NB4 (cell line): ENCODE data around the gene ATF7IP2.

Experiments
- DNase-seq: peaks from one replicate; pipeline ENCODE4 v3.0.0; 2010; ENCODE audit warnings: low read depth
- H3K4me3 ChIP-seq: one replicate; pipeline ENCODE4 v1.5.1; 2011; ENCODE audit warnings: mild to moderate bottlenecking, low read depth, low read length, moderate library complexity
- MYC ChIP-seq: IDR thresholded peaks from 2 replicates; pipeline ENCODE4 v1.6.1; 2011; ENCODE audit warnings: low read depth, low read length
- POLR2A ChIP-seq: IDR thresholded peaks from 2 replicates; pipeline ENCODE4 v1.6.1; 2011; ENCODE audit warnings: mild to moderate bottlenecking; ENCODE audit not compliant: insufficient read length; ENCODE audit errors: extremely low read depth
- TF ChIP-seq, protein P1 (sequence below): IDR thresholded peaks from 2 replicates; pipeline ENCODE4 v1.6.1; 2011; ENCODE audit warnings: low read depth, low read length
- TF ChIP-seq, protein P2 (sequence below): IDR thresholded peaks from one replicate; pipeline ENCODE4 v1.5.1; 2012; ENCODE audit warnings: low read depth, low read length

Gene ATF7IP2

DNA sequence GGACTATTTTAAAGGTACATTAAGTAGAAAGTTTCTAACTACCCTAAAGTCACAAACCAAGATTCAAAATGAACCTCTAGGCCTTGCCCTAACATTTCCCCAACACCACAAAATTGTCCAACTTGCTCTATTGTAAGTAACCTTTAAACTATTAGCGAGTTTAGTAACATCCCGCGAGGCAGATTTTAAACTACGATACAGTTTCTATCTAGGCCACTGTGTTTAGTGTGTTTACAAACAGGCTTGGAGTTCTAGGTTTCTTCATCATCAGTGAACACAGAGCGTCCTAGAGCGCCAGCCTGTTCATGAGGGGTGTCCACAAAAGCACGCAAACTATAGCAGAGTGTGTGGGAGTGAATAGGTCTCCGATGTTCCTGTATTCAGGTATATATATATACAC lies 142.8 kb downstream of the ATF7IP2 start:
- H3K4me3 ChIP-seq = no peak overlapping the region
- DNase-seq = no peak
- TF ChIP-seq, protein P1, sequence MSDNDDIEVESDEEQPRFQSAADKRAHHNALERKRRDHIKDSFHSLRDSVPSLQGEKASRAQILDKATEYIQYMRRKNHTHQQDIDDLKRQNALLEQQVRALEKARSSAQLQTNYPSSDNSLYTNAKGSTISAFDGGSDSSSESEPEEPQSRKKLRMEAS = no peak
- TF ChIP-seq, protein P2, sequence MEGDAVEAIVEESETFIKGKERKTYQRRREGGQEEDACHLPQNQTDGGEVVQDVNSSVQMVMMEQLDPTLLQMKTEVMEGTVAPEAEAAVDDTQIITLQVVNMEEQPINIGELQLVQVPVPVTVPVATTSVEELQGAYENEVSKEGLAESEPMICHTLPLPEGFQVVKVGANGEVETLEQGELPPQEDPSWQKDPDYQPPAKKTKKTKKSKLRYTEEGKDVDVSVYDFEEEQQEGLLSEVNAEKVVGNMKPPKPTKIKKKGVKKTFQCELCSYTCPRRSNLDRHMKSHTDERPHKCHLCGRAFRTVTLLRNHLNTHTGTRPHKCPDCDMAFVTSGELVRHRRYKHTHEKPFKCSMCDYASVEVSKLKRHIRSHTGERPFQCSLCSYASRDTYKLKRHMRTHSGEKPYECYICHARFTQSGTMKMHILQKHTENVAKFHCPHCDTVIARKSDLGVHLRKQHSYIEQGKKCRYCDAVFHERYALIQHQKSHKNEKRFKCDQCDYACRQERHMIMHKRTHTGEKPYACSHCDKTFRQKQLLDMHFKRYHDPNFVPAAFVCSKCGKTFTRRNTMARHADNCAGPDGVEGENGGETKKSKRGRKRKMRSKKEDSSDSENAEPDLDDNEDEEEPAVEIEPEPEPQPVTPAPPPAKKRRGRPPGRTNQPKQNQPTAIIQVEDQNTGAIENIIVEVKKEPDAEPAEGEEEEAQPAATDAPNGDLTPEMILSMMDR = no peak
- TF ChIP-seq POLR2A (no peak), MYC (no peak)

- TF ChIP-seq POLR2A (no peak), MYC (no peak)
- TF ChIP-seq, protein P1 = no peak
- TF ChIP-seq, protein P2 = no peak
- no peak for DNase-seq
- H3K4me3 ChIP-seq = no peak overlapping the region
These were observed 144.2 kb downstream of the ATF7IP2 start for GRCh38 chr16:10529895-10530669.

DNA sequence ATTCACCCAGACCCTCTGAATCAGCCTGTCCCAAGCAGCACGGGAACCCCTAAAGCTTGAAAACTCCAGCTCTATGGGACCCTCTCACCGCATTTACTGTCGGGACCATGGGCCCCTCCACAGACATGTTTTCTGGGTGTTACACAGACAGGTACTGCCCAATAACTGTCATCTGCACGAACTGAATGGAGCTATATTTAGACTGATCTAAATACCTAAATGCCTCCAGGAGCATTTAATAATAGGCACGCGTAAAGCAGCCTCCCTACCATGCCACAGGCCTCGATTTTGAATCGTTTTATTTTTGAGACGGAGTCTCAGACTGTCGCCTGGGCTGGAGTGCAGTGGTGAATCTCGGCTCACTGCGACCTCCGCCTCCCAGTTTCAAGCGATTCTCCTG lies 144.8 kb downstream of the ATF7IP2 start:
- DNase-seq = no peak
- TF ChIP-seq MYC (no peak), POLR2A (no peak)
- TF ChIP-seq, protein P2 = no peak
- TF ChIP-seq, protein P1 = no peak
- no peak overlapping the region for H3K4me3 ChIP-seq

DNA sequence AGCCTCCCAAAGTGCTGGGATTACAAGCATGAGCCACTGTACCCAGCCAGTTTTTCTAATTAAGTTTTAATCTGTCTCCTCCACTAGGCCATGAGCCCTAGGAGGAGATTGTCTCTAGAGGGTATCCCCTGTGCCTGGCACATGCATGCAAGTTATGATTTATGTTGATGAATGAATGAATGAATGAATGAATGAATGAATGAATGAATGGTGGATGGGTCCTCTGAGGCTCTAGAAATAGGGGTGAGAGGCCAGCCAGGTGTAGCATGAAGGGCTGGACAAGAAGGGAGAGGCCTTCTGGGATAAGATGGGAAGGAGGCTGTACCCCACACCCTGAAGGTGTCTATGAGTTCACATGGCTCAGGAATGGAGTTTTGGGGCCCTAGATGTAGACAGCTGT lies 145.7 kb downstream of the ATF7IP2 start:
- DNase-seq = no peak
- TF ChIP-seq POLR2A = no peak
- TF ChIP-seq, protein P1 = no peak
- TF ChIP-seq, protein P2 = no peak
- TF ChIP-seq MYC = no peak
- H3K4me3 ChIP-seq = no peak overlapping the region
